Astrocyte of the hippocampus (primary cell): ENCODE measurements around the gene FCHSD2.
"Not testable (repeated sequence)": the region's sequence is repeated elsewhere in the genome, so short reads cannot be mapped to it uniquely, and the experiment has no call there.

Source experiments
- DNase-seq: peaks from one replicate; pipeline ENCODE4 v3.0.0; 2011; ENCODE audit warnings: low read depth, low spot score

Gene FCHSD2

GRCh38 chr11:72838691-72839305 lies 303.3 kb downstream of the FCHSD2 start:
- DNase-seq: no peak

GRCh38 chr11:72836111-72836510 lies 306.0 kb downstream of the FCHSD2 start:
- no peak for DNase-seq

GRCh38 chr11:72834905-72835304 lies 307.2 kb downstream of the FCHSD2 start:
- no peak for DNase-seq

GRCh38 chr11:72833811-72834493 lies 308.2 kb downstream of the FCHSD2 start:
- DNase-seq: no peak

- DNase-seq: no peak
Observed at GRCh38 chr11:72833083-72833733, 308.9 kb downstream of the FCHSD2 start.

GRCh38 chr11:72832301-72833082 lies 309.6 kb downstream of the FCHSD2 start:
- DNase-seq: no peak

- peak; percentile 91 for DNase-seq
Observed at GRCh38 chr11:72831521-72832300, 310.4 kb downstream of the FCHSD2 start.

- no peak for DNase-seq
Observed at GRCh38 chr11:72829884-72830533, 312.1 kb downstream of the FCHSD2 start.

- no peak for DNase-seq
Observed at GRCh38 chr11:72829178-72829577, 312.9 kb downstream of the FCHSD2 start.

- DNase-seq: no peak
Observed at GRCh38 chr11:72828692-72829101, 313.4 kb downstream of the FCHSD2 start.

- DNase-seq: peak; percentile 35
Observed at GRCh38 chr11:72828081-72828567, 314.0 kb downstream of the FCHSD2 start.

GRCh38 chr11:72827656-72828055 lies 314.5 kb downstream of the FCHSD2 start:
- not testable (repeated sequence) for DNase-seq

- DNase-seq: no peak
Observed at GRCh38 chr11:72826942-72827480, 315.1 kb downstream of the FCHSD2 start.

GRCh38 chr11:72826191-72826941 lies 315.8 kb downstream of the FCHSD2 start:
- DNase-seq: no peak

- no peak for DNase-seq
Observed at GRCh38 chr11:72825661-72826060, 316.5 kb downstream of the FCHSD2 start.

GRCh38 chr11:72824811-72825505 lies 317.2 kb downstream of the FCHSD2 start:
- DNase-seq: no peak

GRCh38 chr11:72824020-72824419 lies 318.1 kb downstream of the FCHSD2 start:
- DNase-seq: no peak

GRCh38 chr11:72823105-72823804 lies 318.9 kb downstream of the FCHSD2 start:
- DNase-seq: no peak
